Tibial artery (tissue), 4 donors: ENCODE data around the gene PTPN2.
"Not testable (repeated sequence)": the region's sequence is repeated elsewhere in the genome, so short reads cannot be mapped to it uniquely, and the experiment has no call there.

Experiments used
- DNase-seq, 2 donors: peaks; one replicate each; pipeline ENCODE4 v3.0.0-alpha.2; 2019
- H3K27ac ChIP-seq, 2 donors: fragments of 200-600 bp; sonication (generic) in 1 of 2; 1 replicate in 1 of 2; 2 replicates in 1 of 2; pipeline ENCODE4 v1.5.1; 2018 to 2019; ENCODE audit warnings: mild to moderate bottlenecking in 1 of 2
- H3K27me3 ChIP-seq, 2 donors: fragments of 200-600 bp; sonication (generic) in 1 of 2; one replicate each; pipeline versions ENCODE4 v1.5.1 to v1.6.0; 2016 to 2019
- H3K36me3 ChIP-seq, 3 donors: fragments of 200-600 bp; sonication (generic) in 2 of 3; one replicate each; pipeline ENCODE4 v1.5.1; 2016 to 2019; ENCODE audit warnings: mild to moderate bottlenecking in 2 of 3
- H3K4me1 ChIP-seq, 4 donors: fragments of 200-600 bp; sonication (generic) in 2 of 4; 1 replicate in 3 of 4; 2 replicates in 1 of 4; pipeline ENCODE4 v1.5.1; 2016 to 2019
- H3K4me3 ChIP-seq, 2 donors: fragments of 200-600 bp; sonication (generic) in 1 of 2; 1 replicate in 1 of 2; 2 replicates in 1 of 2; pipeline ENCODE4 v1.5.1; 2018 to 2019; ENCODE audit warnings: mild to moderate bottlenecking in 2 of 2
- H3K9me3 ChIP-seq, 3 donors: fragments of 200-600 bp; sonication (generic) in 1 of 3; one replicate each; pipeline ENCODE4 v1.5.1; 2016 to 2019
- intact Hi-C: fragments of 100-400 bp; cut with DNase I; formaldehyde crosslinking; loops from one replicate; pipeline ENCODE4 v1.15.0; 2023; ENCODE audit warnings: low total_unique reads
- TF ChIP-seq, protein P1 (sequence below), 2 experiments: fragments of 200-600 bp in 1 of 2; fragments of 450-650 bp in 1 of 2; IDR thresholded peaks; one replicate each; pipeline ENCODE4 v1.5.1; 2017 to 2019; ENCODE audit warnings: antibody characterized with exemption in 2 of 2, mild to moderate bottlenecking in 1 of 2, moderate library complexity in 1 of 2

The PTPN2 gene

GRCh38 chr18:12765586-12765985 lies 118.5 kb downstream of the PTPN2 start:
- H3K4me3 ChIP-seq: no peak overlapping the region
- no peak for DNase-seq
- no peaks in the 10 kb centered on the region for H3K27me3 ChIP-seq
- H3K36me3 ChIP-seq: no peaks in the 10 kb centered on the region
- H3K4me1 ChIP-seq: no peaks in the 10 kb centered on the region
- H3K9me3 ChIP-seq: no peaks in the 10 kb centered on the region
- H3K27ac ChIP-seq: no peak overlapping the region
- TF ChIP-seq, protein P1, sequence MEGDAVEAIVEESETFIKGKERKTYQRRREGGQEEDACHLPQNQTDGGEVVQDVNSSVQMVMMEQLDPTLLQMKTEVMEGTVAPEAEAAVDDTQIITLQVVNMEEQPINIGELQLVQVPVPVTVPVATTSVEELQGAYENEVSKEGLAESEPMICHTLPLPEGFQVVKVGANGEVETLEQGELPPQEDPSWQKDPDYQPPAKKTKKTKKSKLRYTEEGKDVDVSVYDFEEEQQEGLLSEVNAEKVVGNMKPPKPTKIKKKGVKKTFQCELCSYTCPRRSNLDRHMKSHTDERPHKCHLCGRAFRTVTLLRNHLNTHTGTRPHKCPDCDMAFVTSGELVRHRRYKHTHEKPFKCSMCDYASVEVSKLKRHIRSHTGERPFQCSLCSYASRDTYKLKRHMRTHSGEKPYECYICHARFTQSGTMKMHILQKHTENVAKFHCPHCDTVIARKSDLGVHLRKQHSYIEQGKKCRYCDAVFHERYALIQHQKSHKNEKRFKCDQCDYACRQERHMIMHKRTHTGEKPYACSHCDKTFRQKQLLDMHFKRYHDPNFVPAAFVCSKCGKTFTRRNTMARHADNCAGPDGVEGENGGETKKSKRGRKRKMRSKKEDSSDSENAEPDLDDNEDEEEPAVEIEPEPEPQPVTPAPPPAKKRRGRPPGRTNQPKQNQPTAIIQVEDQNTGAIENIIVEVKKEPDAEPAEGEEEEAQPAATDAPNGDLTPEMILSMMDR (IDR thresholded peaks at IDR 0.05): no peak
- intact Hi-C loops: no loop called here

DNA sequence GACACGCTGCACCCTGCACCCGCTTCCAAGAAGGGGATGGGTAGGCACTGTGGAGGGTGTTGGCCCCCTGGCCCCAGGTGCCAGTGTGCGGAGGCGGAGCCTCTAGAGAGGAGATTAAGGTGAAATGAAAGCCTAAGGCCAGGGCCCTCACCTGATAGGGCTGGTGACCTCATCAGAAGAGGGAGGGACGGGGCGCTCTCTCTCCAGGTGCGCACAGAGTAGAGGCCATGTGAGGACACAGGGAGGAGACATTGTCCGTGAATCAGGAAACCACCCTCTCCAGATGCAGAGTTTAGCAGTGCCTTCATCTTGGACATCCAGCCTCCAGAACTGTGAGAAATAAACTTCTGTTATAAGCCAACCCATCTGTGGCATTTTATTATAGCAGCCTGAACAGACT lies 118.9 kb downstream of the PTPN2 start:
- H3K27me3 ChIP-seq: no peaks in the 10 kb centered on the region
- H3K36me3 ChIP-seq: no peaks in the 10 kb centered on the region
- no peaks in the 10 kb centered on the region for H3K9me3 ChIP-seq
- no peak for DNase-seq
- TF ChIP-seq, protein P1 (IDR thresholded peaks at IDR 0.05): no peak
- H3K4me3 ChIP-seq: no peak overlapping the region
- intact Hi-C loops: no loop called here
- H3K27ac ChIP-seq: no peak overlapping the region
- H3K4me1 ChIP-seq: no peaks in the 10 kb centered on the region

DNA sequence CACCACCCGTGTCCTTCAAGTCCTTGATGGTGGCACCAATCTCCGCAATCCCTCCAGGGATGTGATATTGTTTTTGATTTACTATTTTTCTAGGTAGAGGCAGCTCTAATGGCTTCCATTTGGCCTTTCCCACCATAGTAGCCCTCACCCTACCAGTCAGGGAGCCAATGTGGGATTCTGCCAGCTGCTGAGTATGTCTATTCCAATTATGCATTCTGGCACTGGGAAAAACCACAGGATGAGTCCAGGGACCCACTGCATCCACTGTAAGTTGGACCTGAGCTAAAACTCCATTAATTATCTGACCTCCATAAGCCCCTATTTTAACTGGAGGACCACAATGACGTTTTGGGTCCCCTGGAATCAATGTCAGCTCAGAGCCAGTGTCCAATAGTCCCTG lies 125.5 kb downstream of the PTPN2 start:
- H3K9me3 ChIP-seq, intact Hi-C loops, H3K4me3 ChIP-seq, DNase-seq, H3K27me3 ChIP-seq, H3K36me3 ChIP-seq, H3K27ac ChIP-seq, H3K4me1 ChIP-seq: not testable (repeated sequence)

DNA sequence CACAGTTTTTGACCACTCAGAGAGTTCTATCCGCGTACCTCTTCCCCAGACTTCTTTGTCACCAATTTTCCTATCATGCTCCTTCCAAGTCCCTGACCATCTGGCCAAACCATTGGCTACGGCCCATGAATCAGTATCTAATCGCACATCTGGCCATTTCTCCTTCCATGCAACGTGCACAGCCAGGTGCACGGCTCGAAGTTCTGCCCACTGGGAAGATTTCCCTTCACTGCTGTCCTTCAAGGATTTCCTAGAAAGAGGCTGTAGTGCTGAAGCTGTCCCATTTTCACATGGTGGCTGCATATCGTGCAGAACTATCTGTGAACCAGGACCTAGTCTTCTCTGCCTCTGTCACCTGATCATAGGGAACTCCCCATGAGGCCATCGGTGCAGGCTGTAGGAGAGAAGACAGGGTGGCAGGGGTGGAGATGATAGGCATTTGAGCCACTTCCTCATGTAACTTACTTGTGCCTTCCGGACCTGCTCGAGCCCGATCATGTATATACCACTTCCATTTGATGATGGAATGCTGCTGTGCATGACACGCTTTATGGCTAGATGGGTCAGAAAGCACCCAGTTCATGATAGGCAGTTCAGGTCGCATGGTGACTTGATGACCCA lies 127.3 kb downstream of the PTPN2 start:
- intact Hi-C loops, H3K9me3 ChIP-seq, H3K27me3 ChIP-seq, H3K4me3 ChIP-seq, H3K4me1 ChIP-seq, H3K36me3 ChIP-seq, H3K27ac ChIP-seq: not testable (repeated sequence)
- peak in 1 of 2 donors; percentile 31 for DNase-seq

GRCh38 chr18:12755606-12756005 lies 128.4 kb downstream of the PTPN2 start:
- H3K27ac ChIP-seq, H3K9me3 ChIP-seq, intact Hi-C loops, DNase-seq, H3K27me3 ChIP-seq, H3K4me1 ChIP-seq, H3K4me3 ChIP-seq, H3K36me3 ChIP-seq: not testable (repeated sequence)

- Histone ChIP-seq H3K9me3 (no peaks in the 10 kb centered on the region), H3K4me3 (no peak overlapping the region), H3K27me3 (no peaks in the 10 kb centered on the region), H3K36me3 (no peaks in the 10 kb centered on the region), H3K4me1 (no peaks in the 10 kb centered on the region), H3K27ac (no peak overlapping the region)
- DNase-seq: peak in 1 of 2 donors; percentile 6
- TF ChIP-seq, protein P1 (IDR thresholded peaks at IDR 0.05): no peak
- intact Hi-C loops: no loop called here
These were observed 129.5 kb downstream of the PTPN2 start for GRCh38 chr18:12754511-12754910.

GRCh38 chr18:12751891-12752290 lies 132.1 kb downstream of the PTPN2 start:
- H3K4me1 ChIP-seq: no peaks in the 10 kb centered on the region
- no peaks in the 10 kb centered on the region for H3K27me3 ChIP-seq
- no peak overlapping the region for H3K27ac ChIP-seq
- H3K36me3 ChIP-seq: no peaks in the 10 kb centered on the region
- TF ChIP-seq, protein P1 (IDR thresholded peaks at IDR 0.05): no peak
- intact Hi-C loops: no loop called here
- peak in 1 of 2 donors; percentile 42 for DNase-seq
- H3K4me3 ChIP-seq: no peak overlapping the region
- no peaks in the 10 kb centered on the region for H3K9me3 ChIP-seq
